SU-DHL-6 (cell line): ENCODE data around the gene TENT4B.

ENCODE experiments used
- H2AFZ ChIP-seq: fragments of 200-600 bp; sonication (generic); 2 replicates; pipeline ENCODE4 v1.6.1; 2014; ENCODE audit warnings: low read depth, mild to moderate bottlenecking, moderate library complexity, mixed read lengths, antibody characterized with exemption, low read length; ENCODE audit not compliant: severe bottlenecking
- H3F3A ChIP-seq: fragments of 200-600 bp; shearing (Covaris generic); 2 replicates; pipeline ENCODE4 v1.6.0; 2016; ENCODE audit warnings: antibody characterized with exemption, mild to moderate bottlenecking; ENCODE audit not compliant: insufficient read depth
- H3K27ac ChIP-seq: fragments of 200-600 bp; sonication (generic); 2 replicates; pipeline ENCODE4 v1.5.1; 2016; ENCODE audit warnings: low read depth, mild to moderate bottlenecking, low read length, moderate library complexity, mixed read lengths
- H3K27me3 ChIP-seq: fragments of 200-600 bp; sonication (generic), shearing (Covaris generic); 2 replicates; pipeline ENCODE4 v1.6.0; 2014; ENCODE audit warnings: mild to moderate bottlenecking, low read length
- H3K36me3 ChIP-seq: fragments of 200-600 bp; sonication (generic); 2 replicates; pipeline ENCODE4 v1.6.1; 2014; ENCODE audit warnings: mild to moderate bottlenecking, low read length, mixed read lengths
- H3K4me2 ChIP-seq: fragments of 300-600, 200-600 bp; shearing (Covaris generic), sonication (generic); 2 replicates; pipeline ENCODE4 v1.6.0; 2014; ENCODE audit warnings: low read length, low read depth, mild to moderate bottlenecking; ENCODE audit not compliant: poor library complexity, severe bottlenecking
- H3K4me3 ChIP-seq: fragments of 200-600 bp; sonication (generic); 2 replicates; pipeline ENCODE4 v1.5.1; 2014; ENCODE audit warnings: antibody characterized with exemption, low read length, mild to moderate bottlenecking, mixed read lengths; ENCODE audit not compliant: insufficient read depth, poor library complexity, severe bottlenecking
- H3K79me2 ChIP-seq: fragments of 200-600 bp; sonication (generic); 2 replicates; pipeline ENCODE4 v1.6.1; 2014; ENCODE audit warnings: mild to moderate bottlenecking, low read length, moderate library complexity; ENCODE audit not compliant: insufficient read depth
- H3K9ac ChIP-seq: fragments of 200-600 bp; sonication (generic); 2 replicates; pipeline ENCODE4 v1.7.0; 2014; ENCODE audit warnings: mild to moderate bottlenecking, low read length
- H3K9me2 ChIP-seq: fragments of 200-600 bp; sonication (generic); replicated peaks from 2 replicates; pipeline ENCODE4 v1.6.1; 2014; ENCODE audit warnings: low read length; ENCODE audit not compliant: insufficient read depth
- H3K9me3 ChIP-seq: fragments of 200-600 bp; sonication (generic); 2 replicates; pipeline ENCODE4 v1.6.1; 2014; ENCODE audit warnings: low read length, mixed read lengths; ENCODE audit not compliant: insufficient read depth
- H4K20me1 ChIP-seq: fragments of 200-600 bp; sonication (generic); 2 replicates; pipeline ENCODE4 v1.6.1; 2014; ENCODE audit warnings: low read depth, mild to moderate bottlenecking, antibody characterized with exemption, low read length, moderate library complexity, mixed read lengths
- EZH2phosphoT487 ChIP-seq: fragments of 200-600 bp; sonication (generic), shearing (Covaris generic); conservative IDR thresholded peaks from 2 replicates; pipeline ENCODE4 v1.6.1; 2018; ENCODE audit warnings: mild to moderate bottlenecking, antibody characterized with exemption, low read length, moderate library complexity, mixed read lengths
- TF ChIP-seq, protein P1 (sequence below): fragments of 200-600 bp; sonication (generic); IDR thresholded peaks from one replicate; pipeline ENCODE4 v1.5.1; 2017; ENCODE audit warnings: antibody characterized with exemption, mild to moderate bottlenecking, low read length, moderate library complexity; ENCODE audit not compliant: insufficient read depth, poor library complexity, severe bottlenecking

TENT4B gene

GRCh38 chr16:50185005-50185505 lies 31.9 kb downstream of the TENT4B start:
- H3K9ac ChIP-seq: no peak overlapping the region
- TF ChIP-seq, protein P1, sequence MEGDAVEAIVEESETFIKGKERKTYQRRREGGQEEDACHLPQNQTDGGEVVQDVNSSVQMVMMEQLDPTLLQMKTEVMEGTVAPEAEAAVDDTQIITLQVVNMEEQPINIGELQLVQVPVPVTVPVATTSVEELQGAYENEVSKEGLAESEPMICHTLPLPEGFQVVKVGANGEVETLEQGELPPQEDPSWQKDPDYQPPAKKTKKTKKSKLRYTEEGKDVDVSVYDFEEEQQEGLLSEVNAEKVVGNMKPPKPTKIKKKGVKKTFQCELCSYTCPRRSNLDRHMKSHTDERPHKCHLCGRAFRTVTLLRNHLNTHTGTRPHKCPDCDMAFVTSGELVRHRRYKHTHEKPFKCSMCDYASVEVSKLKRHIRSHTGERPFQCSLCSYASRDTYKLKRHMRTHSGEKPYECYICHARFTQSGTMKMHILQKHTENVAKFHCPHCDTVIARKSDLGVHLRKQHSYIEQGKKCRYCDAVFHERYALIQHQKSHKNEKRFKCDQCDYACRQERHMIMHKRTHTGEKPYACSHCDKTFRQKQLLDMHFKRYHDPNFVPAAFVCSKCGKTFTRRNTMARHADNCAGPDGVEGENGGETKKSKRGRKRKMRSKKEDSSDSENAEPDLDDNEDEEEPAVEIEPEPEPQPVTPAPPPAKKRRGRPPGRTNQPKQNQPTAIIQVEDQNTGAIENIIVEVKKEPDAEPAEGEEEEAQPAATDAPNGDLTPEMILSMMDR: no peak
- TF ChIP-seq EZH2phosphoT487: no peak
- H3K36me3 ChIP-seq: no peaks in the 10 kb centered on the region
- peaks cover 5% of the 10 kb centered on the region for H4K20me1 ChIP-seq
- H3K4me2 ChIP-seq: no peak overlapping the region
- no peaks in the 10 kb centered on the region for H3K27me3 ChIP-seq
- H3F3A ChIP-seq: no peaks in the 10 kb centered on the region
- H3K9me3 ChIP-seq: no peaks in the 10 kb centered on the region
- no peak overlapping the region for H3K4me3 ChIP-seq
- H3K9me2 ChIP-seq: no peaks in the 10 kb centered on the region
- no peak overlapping the region for H3K27ac ChIP-seq
- H2AFZ ChIP-seq: no peak overlapping the region
- H3K79me2 ChIP-seq: peaks cover 19% of the 10 kb centered on the region; the same call in 1 of the 2 replicates

DNA sequence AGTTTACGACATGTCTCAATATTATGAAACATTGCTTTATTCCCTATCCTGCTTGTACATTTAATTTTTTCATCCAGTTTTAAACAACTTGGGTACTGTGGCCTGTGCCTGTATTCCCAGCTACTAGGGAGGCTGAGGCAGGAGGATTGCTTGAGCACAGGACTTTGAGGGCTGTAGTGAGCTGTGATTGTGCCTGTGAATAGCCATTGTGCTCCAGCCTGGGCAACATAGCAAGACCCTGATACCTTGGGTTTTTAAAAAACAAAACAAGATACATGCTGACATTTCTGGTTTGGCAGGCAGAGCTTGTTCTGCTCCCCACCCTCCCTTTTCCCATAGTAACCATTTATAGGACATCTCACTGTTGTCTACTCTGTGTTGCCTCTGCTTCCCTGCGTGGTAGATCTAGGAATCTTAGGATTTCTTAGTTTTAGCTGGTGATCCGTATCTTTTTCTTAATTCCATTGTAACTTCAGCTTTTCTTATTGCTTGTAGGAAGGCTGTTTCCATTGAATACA lies 35.6 kb downstream of the TENT4B start:
- Histone ChIP-seq H2AFZ (no peak overlapping the region), H3F3A (no peaks in the 10 kb centered on the region), H3K9me2 (no peaks in the 10 kb centered on the region), H3K79me2 (peaks cover 22% of the 10 kb centered on the region), H3K36me3 (no peaks in the 10 kb centered on the region), H3K9ac (no peak overlapping the region), H4K20me1 (peaks cover 5% of the 10 kb centered on the region), H3K4me2 (no peak overlapping the region), H3K4me3 (no peak overlapping the region), H3K9me3 (no peaks in the 10 kb centered on the region), H3K27ac (no peak overlapping the region), H3K27me3 (no peaks in the 10 kb centered on the region)
- no peak for TF ChIP-seq EZH2phosphoT487
- TF ChIP-seq, protein P1: no peak

GRCh38 chr16:50190292-50190691 lies 37.2 kb downstream of the TENT4B start:
- peaks cover 26% of the 10 kb centered on the region for H3K79me2 ChIP-seq

More at GRCh38 chr16:50190292-50190691, 37.2 kb downstream of the TENT4B start:
- Histone ChIP-seq H3K9me3 (no peaks in the 10 kb centered on the region), H3F3A (0 out of 2 replicates have a peak, but pooled peaks cover under 1% of the 10 kb centered on the region), H3K4me3 (no peak overlapping the region), H3K9ac (no peak overlapping the region), H4K20me1 (peaks cover 5% of the 10 kb centered on the region), H3K4me2 (no peak overlapping the region), H3K27me3 (no peaks in the 10 kb centered on the region), H3K9me2 (no peaks in the 10 kb centered on the region), H3K36me3 (no peaks in the 10 kb centered on the region), H3K27ac (no peak overlapping the region), H2AFZ (no peak overlapping the region)
- TF ChIP-seq EZH2phosphoT487: no peak
- TF ChIP-seq, protein P1: no peak
